Endothelial cell of umbilical vein (primary cell): ENCODE measurements around the gene LAMA5. TPM values are rescaled to one million over a fixed set of nuclear protein-coding genes. Genes with fewer than 3 reads are reported as not detected.

Experiments
- BruUV-seq: library from RNA; stranded (reverse); fragments of 400-500 nt; replicated peaks from 2 replicates; lab custom pipeline; 2021; lab: Mats Ljungman, UMichigan
- CTCF ChIA-PET: fragments of 300-600, 350-600 bp; sonication (Branson Sonifier 250); formaldehyde crosslinking; loops from one replicate; lab custom pipeline; 2021; ENCODE audit warnings: antibody characterized with exemption, inconsistent platforms; lab: Charles Lee
- POLR2A ChIA-PET: fragments of 300-600, 350-600 bp; sonication (Branson Sonifier 250); formaldehyde crosslinking; loops from one replicate; lab custom pipeline; 2021; ENCODE audit warnings: antibody characterized with exemption, inconsistent platforms; lab: Charles Lee
- DNase-seq: peaks from one replicate; pipeline ENCODE4 v3.0.0-alpha.2; 2011; ENCODE audit warnings: low read depth, low spot score
- FAIRE-seq: peaks from 2 replicates; lab custom pipeline; 2011; peaks lifted over from hg19 to GRCh38; lab: Jason Lieb, UNC
- H2AFZ ChIP-seq: 2 replicates; pipeline ENCODE4 v1.6.0; 2012; ENCODE audit warnings: low read depth, low read length, control low read depth, inconsistent platforms
- H3K27ac ChIP-seq: 2 replicates; pipeline ENCODE4 v1.5.1; 2011; ENCODE audit warnings: low read depth, mild to moderate bottlenecking, control low read depth, low read length, moderate library complexity; ENCODE audit not compliant: insufficient read depth
- H3K27me3 ChIP-seq, 2 experiments: 2 replicates each; pipeline versions ENCODE4 v1.6.0 to v1.6.1; 2011; ENCODE audit warnings: low read length in 2 of 2, mixed read lengths in 1 of 2; ENCODE audit not compliant: control insufficient read depth in 2 of 2, insufficient read depth in 2 of 2
- H3K36me3 ChIP-seq, 2 experiments: 2 replicates in 1 of 2; 3 replicates in 1 of 2; pipeline ENCODE4 v1.5.1; 2011; ENCODE audit warnings: low read length in 2 of 2, mild to moderate bottlenecking in 1 of 2, moderate library complexity in 1 of 2; ENCODE audit not compliant: control insufficient read depth in 2 of 2, insufficient read depth in 2 of 2; ENCODE audit errors: extremely low read depth in 1 of 2
- H3K4me1 ChIP-seq: 3 replicates; pipeline ENCODE4 v1.5.1; 2011; ENCODE audit warnings: mild to moderate bottlenecking, low read length; ENCODE audit not compliant: control insufficient read depth, insufficient read depth; ENCODE audit errors: extremely low read depth
- H3K4me2 ChIP-seq: 2 replicates; pipeline ENCODE4 v1.6.1; 2011; ENCODE audit warnings: low read length, control low read depth, mixed read lengths; ENCODE audit not compliant: insufficient read depth
- H3K4me3 ChIP-seq, 3 experiments: fragments of 200-600 bp in 1 of 3; sonication (generic), shearing (Covaris generic) in 1 of 3; replicated peaks in 1 of 3; 2 replicates each; pipeline ENCODE4 v1.5.1; 2011 to 2016; ENCODE audit warnings: control low read depth in 3 of 3, low read length in 3 of 3, mild to moderate bottlenecking in 2 of 3, inconsistent platforms in 1 of 3, low read depth in 1 of 3, moderate library complexity in 1 of 3; ENCODE audit not compliant: insufficient read depth in 1 of 3
- H3K79me2 ChIP-seq: 2 replicates; pipeline ENCODE4 v1.6.0; 2012; ENCODE audit warnings: low read length, inconsistent platforms; ENCODE audit not compliant: control insufficient read depth, insufficient read depth
- H3K9ac ChIP-seq: replicated peaks from 2 replicates; pipeline ENCODE3; 2011; ENCODE audit warnings: low read length, control low read depth; ENCODE audit not compliant: insufficient read depth; ENCODE audit errors: extremely low read depth
- H3K9me1 ChIP-seq: replicated peaks from 3 replicates; pipeline ENCODE4 v1.6.0; 2011; ENCODE audit warnings: mild to moderate bottlenecking, low read length; ENCODE audit not compliant: control insufficient read depth, insufficient read depth; ENCODE audit errors: extremely low read depth
- H3K9me3 ChIP-seq: replicated peaks from 2 replicates; pipeline ENCODE4 v1.5.1; 2012; ENCODE audit warnings: low read length, inconsistent platforms; ENCODE audit not compliant: control insufficient read depth, insufficient read depth
- H4K20me1 ChIP-seq: replicated peaks from 2 replicates; pipeline ENCODE3; 2011; ENCODE audit warnings: mild to moderate bottlenecking, low read length; ENCODE audit not compliant: control insufficient read depth, insufficient read depth; ENCODE audit errors: extremely low read depth
- CTCF ChIP-seq, 2 donors: IDR thresholded peaks; 1 replicate in 1 of 2; 2 replicates in 1 of 2; pipeline ENCODE4 v1.5.1; 2011; ENCODE audit warnings: low read length in 2 of 2, mild to moderate bottlenecking in 2 of 2, moderate library complexity in 2 of 2, control low read depth in 1 of 2, inconsistent platforms in 1 of 2, low read depth in 1 of 2; ENCODE audit not compliant: insufficient read depth in 1 of 2; ENCODE audit errors: extremely low read depth in 1 of 2
- EZH2 ChIP-seq: IDR thresholded peaks from 2 replicates; pipeline ENCODE4 v1.6.1; 2012; ENCODE audit warnings: borderline replicate concordance, low read depth, mild to moderate bottlenecking, moderate library complexity, low read length, inconsistent platforms; ENCODE audit not compliant: severe bottlenecking
- FOS ChIP-seq: IDR thresholded peaks from 2 replicates; pipeline ENCODE4 v1.6.1; 2011; ENCODE audit warnings: mild to moderate bottlenecking, low read length, moderate library complexity, borderline replicate concordance; ENCODE audit not compliant: insufficient read depth
- GATA2 ChIP-seq: IDR thresholded peaks from 2 replicates; pipeline ENCODE4 v1.7.0; 2011; ENCODE audit warnings: low read depth, mild to moderate bottlenecking, moderate library complexity, mixed read lengths, low read length; ENCODE audit not compliant: insufficient read length, insufficient read depth
- JUN ChIP-seq: IDR thresholded peaks from 2 replicates; pipeline ENCODE4 v1.6.1; 2011; ENCODE audit warnings: borderline replicate concordance, low read depth; ENCODE audit not compliant: insufficient read length, insufficient read depth
- MAX ChIP-seq: IDR thresholded peaks from 2 replicates; pipeline ENCODE4 v1.6.1; 2011; ENCODE audit not compliant: insufficient read depth, insufficient read length
- MYC ChIP-seq: IDR thresholded peaks from one replicate; pipeline ENCODE4 v1.6.1; 2011; ENCODE audit warnings: mild to moderate bottlenecking, low read depth, low read length
- POLR2A ChIP-seq: IDR thresholded peaks from 2 replicates; pipeline ENCODE4 v1.6.1; 2012; ENCODE audit warnings: low read depth, mild to moderate bottlenecking, control low read depth, low read length
- POLR2AphosphoS5 ChIP-seq: IDR thresholded peaks from 2 replicates; pipeline ENCODE4 v1.6.1; 2012; ENCODE audit warnings: low read depth, mild to moderate bottlenecking, control low read depth, low read length, moderate library complexity; ENCODE audit not compliant: insufficient read depth
- dilution Hi-C: fragments of 300-500 bp; cut with MboI; formaldehyde crosslinking; loops from one replicate; pipeline ENCODE4 v1.15.0; 2019; ENCODE audit warnings: low sequenced_read_pairs; ENCODE audit not compliant: extremely low pct_ligation_motif_present
- intact Hi-C: fragments of 100-400 bp; cut with micrococcal nuclease; formaldehyde crosslinking; loops from one replicate; pipeline ENCODE4 v1.10.0; 2022
- polyA plus RNA-seq, 4 experiments: library from polyadenylated mRNA; depleted of rRNA in 3 of 4; stranded (reverse) in 3 of 4; unstranded in 1 of 4; fragments of >200 nt; gene quantifications; 2 replicates each; pipeline versions ENCODE4 v1.2.1 to v1.2.3, GENCODE V29; 2011 to 2012; ENCODE audit warnings: missing spikeins in 1 of 4
- total RNA-seq: library from RNA; stranded (reverse); gene quantifications from 2 replicates; pipeline ENCODE4 v1.2.3, GENCODE V29; 2021

Gene LAMA5
- total and polyA plus RNA-seq, 2 donors (not counting 3 experiments of a cell fraction or from before 2014, with no cell fraction given), result 24.0 to 145 TPM

GRCh38 chr20:62305149-62305764 lies 61.9 kb downstream of the LAMA5 start:
- Histone ChIP-seq H3K4me1 (peaks cover 21% of the 10 kb centered on the region), H3K9ac (no peak overlapping the region), H3K79me2 (peaks cover 41% of the 10 kb centered on the region), H3K9me1 (no peaks in the 10 kb centered on the region), H3K27me3 (no peaks in the 10 kb centered on the region), H3K4me2 (peak overlapping the region; percentile 78), H3K9me3 (no peaks in the 10 kb centered on the region), H2AFZ (no peak overlapping the region), H3K4me3 (peak overlapping the region in 2 of 3 experiments; percentile 50 to 95), H3K36me3 (peaks cover 19 to 41% of the 10 kb centered on the region in 2 experiments), H4K20me1 (no peaks in the 10 kb centered on the region), H3K27ac (no peak overlapping the region)
- no TSS peak for BruUV-seq
- dilution Hi-C loops (no loop called here), intact Hi-C loops (loop anchor here (10.0 kb wide), 1 partner anchor 490 kb away; the partner anchor contains the start of gene MRGBP)
- ChIA-PET CTCF (interaction anchor here (0.6 to 8.1 kb wide), 4 partner anchors 59 to 82 kb away, joined by 3 to 113 read pairs (median 6); partner anchors contain the start of gene RPS21), POLR2A (interaction anchor here (1.0 kb wide), 1 partner anchor 54 kb away, joined by 3 read pairs; no protein-coding TSS in a partner anchor)
- FAIRE-seq (no peak), DNase-seq (no peak)
- TF ChIP-seq CTCF (IDR thresholded peaks at IDR 0.05; ENCODE audit: extremely low read depth in 1 of 2, insufficient read depth in 1 of 2, low read depth in 1 of 2, low read length in 2 of 2) (no peak), EZH2 (no peak), MAX (no peak), FOS (no peak), MYC (no peak), POLR2A (no peak), POLR2AphosphoS5 (no peak), JUN (no peak), GATA2 (no peak)
